NCI-H146 treated with DMSO at 0.1 percent for 48 hours (cell line): ENCODE results near the gene MYMX.
"Not testable (repeated sequence)": the region's sequence is repeated elsewhere in the genome, so short reads cannot be mapped to it uniquely, and the experiment has no call there.

Experiments
- DNase-seq: peaks from one replicate; lab custom pipeline; 2025; ENCODE audit not compliant: unreplicated experiment; lab: John Stamatoyannopoulos, UW

MYMX gene

DNA sequence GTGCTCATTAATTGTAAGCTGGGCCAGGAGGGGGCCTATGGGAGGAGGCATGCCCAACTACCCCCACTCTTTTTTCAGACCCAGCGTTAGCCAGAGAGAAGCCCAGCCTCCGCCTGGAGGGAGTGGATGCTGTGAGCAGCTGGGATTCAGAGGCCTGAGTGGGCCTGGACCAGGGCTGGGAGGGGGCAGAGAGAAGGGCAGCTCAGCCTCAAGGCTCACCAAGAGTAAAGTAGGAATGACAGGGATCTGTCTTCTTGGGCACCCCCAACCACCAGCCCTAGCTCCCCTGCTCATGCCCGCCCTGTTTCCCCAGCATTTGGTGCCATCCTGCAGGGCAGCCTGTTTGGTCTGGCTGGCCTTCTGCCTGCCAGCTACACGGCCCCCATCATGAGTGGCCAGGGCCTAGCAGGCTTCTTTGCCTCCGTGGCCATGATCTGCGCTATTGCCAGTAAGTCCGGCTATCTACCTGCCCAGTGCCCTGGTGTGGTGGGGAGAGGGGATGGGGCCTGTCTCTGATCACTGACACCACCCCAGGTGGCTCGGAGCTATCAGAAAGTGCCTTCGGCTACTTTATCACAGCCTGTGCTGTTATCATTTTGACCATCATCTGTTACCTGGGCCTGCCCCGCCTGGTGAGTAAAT is 13.4 kb downstream of the MYMX start:
- DNase-seq: no peak

DNA sequence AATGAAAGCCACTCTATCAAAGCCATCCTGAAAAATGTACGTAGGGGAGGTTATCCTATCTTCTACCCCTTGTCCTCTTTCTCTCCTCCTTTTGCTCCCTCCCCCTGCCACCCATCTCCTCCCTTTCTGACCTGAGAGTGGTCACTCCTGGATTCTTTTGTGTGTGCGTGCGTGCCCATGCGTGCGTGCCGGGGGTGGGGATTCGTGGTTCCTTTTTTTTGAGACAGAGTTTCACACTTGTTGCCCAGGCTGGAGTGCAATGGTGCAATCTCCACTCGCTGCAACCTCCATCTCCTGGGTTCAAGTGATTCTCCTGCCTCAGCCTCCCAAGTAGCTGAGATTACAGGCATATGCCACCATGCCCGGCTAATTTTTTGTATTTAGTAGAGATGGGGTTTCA is 14.7 kb downstream of the MYMX start:
- DNase-seq: not testable (repeated sequence)

DNA sequence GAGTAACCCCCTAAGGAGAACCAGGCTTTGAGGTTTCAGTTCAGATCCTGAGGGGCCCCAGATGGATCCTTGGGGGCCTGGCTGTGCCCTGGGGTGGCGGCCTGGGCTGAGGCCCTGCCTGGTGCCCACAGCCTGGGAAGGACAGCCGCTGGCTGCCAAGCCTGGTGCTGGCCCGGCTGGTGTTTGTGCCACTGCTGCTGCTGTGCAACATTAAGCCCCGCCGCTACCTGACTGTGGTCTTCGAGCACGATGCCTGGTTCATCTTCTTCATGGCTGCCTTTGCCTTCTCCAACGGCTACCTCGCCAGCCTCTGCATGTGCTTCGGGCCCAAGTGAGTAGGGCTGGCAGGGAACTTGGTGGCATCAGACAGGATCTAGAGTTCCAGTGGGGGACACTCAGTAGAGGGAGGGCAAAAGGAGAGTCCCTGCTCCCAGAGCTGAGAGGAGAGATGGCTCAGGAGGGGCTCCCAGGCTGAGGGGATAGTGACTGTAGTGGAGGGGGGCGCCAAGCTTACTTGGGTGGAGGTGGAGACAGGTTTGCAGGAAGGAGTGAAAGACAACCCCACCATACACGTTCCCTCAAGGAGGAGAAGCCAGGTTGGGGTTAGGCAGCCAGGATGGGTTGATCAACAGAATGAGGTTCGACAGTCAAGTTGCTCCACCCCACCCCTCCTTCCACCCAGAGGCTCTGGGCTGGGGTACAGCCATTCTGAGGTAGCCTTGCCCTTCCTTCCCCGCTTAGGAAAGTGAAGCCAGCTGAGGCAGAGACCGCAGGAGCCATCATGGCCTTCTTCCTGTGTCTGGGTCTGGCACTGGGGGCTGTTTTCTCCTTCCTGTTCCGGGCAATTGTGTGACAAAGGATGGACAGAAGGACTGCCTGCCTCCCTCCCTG is 16.2 kb downstream of the MYMX start:
- DNase-seq: no peak

DNA sequence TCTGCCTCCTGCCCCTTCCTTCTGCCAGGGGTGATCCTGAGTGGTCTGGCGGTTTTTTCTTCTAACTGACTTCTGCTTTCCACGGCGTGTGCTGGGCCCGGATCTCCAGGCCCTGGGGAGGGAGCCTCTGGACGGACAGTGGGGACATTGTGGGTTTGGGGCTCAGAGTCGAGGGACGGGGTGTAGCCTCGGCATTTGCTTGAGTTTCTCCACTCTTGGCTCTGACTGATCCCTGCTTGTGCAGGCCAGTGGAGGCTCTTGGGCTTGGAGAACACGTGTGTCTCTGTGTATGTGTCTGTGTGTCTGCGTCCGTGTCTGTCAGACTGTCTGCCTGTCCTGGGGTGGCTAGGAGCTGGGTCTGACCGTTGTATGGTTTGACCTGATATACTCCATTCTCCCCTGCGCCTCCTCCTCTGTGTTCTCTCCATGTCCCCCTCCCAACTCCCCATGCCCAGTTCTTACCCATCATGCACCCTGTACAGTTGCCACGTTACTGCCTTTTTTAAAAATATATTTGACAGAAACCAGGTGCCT is 16.9 kb downstream of the MYMX start:
- no peak for DNase-seq

DNA sequence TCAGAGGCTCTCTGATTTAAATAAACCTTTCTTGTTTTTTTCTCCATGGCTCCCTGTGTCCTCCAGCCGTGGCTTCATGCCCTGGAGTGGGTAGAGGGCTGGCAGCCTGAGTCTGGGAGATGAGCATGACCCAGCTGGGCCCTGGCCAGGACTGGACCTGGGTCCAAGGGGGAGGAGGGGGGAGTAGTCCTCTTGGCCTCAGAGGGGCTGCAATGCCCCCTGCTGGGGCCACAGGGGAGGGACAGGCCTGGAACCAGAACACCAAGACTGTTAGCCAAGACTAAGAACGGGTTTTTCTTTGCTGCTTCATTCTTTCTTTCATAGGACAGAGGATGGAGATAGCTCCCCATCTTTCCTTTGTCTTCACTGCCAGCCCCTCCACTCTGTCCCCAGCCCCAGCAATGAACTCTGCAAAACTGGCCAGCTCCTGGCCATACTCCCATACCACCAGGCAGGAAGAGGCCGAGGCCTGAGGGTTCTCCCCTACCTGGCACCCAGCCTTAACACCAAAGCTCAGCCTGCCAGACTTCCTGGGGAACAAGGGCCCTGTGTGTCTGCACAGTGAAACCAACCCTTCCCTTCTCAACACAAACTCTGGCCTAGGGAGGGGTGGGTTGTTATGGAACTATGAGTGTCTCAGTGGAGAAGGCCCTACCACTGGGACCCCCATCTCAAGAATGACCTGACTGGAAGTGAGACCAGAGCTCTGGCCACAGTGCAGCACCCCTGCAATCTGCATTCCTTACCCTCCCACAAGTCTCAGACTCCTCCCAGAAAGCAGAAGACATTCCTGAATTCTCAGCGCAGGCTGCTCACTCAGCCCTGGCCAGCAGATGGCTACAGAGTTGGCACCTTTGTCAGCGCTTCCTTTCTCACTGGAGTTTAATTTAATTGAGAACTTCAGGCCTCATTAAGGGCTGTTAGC is 17.6 kb downstream of the MYMX start:
- no peak for DNase-seq

DNA sequence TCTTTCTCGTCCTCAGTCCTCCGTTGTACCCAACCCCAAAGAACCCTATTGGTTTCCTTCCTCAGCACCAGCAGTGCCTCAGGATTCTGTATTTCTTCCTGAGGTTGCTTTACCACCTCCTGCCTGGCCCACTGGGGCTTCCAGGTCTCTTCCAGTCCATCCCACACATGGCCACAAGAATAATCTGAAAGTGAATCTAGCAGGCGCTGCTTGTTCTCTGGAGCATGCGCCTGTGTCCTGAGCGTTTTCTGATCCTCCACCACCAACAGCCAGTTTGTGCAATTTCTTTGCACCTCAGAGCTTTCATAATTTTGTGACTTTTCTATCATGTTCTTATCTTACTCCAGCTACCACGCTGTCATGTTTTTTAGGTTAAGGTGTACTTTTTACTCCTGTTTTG is 18.5 kb downstream of the MYMX start:
- DNase-seq: no peak

DNA sequence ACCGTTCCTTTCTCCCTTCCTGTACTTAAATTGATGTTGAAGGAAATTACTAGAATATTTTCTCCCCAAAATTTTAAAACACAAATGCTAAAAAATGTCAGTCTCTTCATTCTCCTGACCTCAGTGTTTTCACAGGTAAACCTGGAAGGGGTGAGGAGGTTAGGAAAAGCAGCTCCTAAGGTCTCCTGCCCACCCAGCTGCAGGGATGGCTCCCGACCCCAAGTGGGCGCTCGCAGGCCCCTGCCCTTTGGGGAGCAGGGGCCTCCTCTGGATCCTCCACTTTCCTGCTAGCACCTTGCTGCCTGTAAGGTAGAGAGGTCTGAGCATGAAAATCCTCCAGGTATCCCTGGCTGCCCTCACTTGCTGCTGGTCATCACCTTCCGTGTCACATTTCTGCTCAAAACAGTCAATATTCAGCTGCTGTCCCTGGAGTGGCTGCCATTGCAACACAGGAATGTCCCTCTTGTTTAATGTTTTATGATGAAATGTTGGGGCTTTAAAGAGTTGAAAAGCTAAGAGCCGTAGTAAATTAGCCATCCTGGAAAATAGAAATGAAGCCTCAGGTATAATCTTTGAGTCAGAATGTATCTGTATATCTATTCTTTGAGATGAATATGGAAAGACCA is 19.3 kb downstream of the MYMX start:
- no peak for DNase-seq

DNA sequence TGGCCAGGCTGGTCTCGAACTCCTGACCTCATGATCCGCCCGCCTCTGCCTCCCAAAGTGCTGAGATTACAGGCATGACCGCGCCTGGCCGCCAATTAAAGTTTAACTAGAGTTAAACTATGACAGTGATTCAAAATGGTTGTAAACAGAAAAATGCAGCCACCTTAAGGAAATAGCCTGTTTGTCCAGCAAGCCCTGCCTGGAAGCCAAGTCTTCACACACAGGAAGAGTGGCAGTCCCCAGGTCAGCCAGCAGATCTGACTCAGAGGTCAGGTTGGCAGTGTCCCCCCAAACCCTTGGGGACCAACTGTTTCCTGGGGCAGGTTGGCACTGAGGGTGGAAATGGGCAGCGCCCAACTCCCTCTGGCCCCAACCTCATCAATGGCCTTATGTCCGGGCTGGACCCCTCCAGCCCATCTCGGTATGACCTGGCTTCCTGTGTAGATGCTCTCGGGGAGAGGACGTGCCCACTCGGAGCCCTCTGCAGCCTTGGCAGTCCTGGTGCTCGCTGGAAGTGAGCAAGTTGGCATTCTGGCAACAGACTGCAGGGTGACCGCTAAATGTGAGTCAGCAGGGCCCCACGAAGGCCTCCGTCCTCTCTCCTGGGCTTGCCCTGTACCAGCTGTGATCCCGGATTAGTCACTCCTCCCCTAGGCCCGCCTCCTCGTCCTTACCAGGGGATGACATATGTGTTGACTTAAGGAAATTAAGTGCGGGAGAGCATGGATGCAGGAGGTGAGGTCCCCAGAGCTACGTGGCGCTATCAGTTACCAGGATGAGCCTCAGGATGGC is 20.5 kb downstream of the MYMX start:
- peak; percentile 96 for DNase-seq

DNA sequence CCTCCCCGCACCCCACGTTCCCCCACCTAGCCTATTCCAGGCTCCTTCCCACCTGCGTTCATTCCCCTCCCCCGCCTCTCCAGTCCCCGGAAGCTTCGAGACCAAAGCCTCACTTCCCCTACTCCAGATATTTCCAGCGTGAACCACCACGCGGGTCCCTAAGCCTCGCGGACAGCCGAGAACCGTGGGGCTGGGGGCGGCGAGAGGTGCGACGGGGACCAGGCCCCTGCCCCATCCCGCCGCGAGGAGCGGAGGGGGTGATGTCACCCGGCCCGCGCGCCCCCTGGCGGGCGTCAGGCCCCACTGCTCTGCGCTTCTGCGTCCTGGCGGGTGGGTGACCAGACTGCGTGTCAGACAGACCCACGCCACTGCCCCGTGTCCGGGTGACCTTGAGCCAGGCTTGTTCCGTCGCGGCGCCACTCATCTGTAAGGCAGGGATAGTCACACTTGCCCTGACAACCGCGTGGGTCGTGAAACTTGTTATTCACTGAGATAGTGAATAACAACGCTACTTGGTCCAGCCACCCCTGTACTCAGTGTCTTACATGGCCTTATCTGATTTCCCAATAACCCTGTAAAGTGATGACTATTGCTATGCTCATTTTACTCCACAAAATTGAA is 21.2 kb downstream of the MYMX start:
- DNase-seq: peak; percentile 76

DNA sequence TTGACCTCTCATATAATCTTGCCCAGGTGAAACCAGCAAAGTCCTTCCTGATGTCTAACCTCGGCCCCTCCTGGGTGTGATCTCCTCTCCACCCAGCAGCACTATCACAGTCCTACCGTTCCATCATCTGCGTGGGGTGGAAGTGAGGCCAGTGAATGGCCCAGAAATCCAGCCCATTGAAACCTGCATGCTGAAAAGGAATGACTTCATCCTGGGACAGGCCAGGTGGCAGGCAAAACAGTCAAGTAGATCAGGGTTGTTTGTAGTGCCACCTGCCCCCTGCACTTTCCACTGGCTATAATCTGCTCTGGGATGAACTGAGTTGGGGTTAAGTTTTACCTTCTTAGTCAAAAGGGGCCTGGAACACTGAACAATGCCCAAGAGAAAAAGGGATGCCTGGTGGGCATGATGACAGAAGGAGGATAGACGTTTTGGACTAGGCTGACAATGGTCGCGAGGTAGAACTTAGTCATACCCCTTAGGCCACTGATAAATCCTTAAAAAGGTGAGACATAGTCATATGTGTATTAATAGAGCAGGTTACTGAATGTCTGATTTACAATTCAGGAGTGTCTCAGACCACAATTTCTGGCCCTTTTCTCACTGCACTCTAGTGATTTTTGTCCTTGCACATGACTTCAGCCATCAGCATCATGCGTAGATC is 22.1 kb downstream of the MYMX start:
- no peak for DNase-seq

DNA sequence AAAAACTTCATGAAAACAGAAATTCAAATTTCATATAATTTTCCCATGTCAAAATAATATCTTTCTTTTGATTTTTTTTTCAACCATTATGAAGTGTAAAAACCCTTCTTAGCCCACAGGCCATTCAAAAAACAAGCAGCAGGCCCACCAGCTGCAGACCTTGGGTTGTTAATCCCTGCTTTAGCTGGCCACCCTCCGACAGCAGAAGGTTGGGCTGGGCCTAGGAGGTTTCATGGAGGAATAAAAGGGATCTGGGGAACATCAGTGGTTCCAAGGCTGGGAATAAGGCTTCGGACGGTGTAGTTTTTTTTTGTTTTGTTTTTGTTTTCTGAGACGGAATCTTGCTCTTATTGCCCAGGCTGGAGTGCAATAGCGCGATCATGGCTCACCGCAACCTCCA is 26.6 kb downstream of the MYMX start:
- DNase-seq: no peak

DNA sequence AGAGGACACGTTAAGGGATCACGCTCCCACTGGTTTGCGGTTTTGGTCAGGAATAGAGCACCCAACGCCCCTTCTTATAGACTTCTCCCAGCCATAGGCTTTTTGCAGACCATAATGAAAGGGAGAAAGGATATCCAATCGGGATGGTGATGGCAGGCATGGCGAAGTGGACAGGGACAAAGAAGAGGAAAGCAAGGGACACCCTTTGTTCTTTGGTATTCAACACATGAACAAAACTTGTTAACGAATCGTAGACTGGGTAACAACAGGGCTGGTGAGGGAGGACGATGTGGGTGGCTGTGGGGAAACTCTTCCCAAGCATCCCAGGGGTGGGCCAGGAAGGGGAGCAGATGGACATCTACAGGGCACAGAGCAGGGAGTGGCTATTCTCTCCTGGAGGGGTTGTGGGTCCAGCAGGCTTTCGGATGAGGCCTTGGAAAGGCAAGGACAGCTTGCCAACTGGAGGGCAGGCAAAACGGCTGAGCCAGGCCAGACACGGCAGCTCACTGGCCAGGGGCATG is 28.7 kb downstream of the MYMX start:
- DNase-seq: no peak

DNA sequence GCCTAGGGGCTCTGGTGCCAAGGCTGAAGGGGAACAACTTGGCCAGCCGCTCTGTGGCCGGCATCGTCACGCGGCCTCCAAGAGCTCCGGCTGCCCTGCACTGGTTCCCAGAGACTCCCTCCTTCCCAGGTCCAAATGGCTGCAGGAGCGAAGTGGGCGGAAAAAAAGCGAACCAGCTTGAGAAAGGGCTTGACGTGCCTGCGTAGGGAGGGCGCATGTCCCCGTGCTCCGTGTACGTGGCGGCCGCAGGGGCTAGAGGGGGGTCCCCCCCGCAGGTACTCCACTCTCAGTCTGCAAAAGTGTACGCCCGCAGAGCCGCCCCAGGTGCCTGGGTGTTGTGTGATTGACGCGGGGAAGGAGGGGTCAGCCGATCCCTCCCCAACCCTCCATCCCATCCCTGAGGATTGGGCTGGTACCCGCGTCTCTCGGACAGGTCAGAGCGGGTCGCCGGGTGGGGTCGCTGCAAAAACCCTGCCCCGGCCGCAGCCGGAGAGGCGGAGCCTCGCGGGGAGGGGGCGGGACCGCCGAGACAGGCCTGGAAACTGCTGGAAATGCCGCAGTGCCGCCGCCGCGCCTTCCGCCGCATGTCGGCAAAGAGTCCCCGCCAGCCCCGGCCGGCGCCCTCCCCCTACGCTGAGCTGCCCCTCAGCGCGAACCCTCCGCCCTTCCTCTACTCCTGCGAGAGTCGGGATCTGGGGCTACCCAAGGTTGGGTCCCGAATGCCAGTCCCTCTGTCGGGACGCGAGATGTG is 29.4 kb downstream of the MYMX start:
- DNase-seq: peak; percentile 90

DNA sequence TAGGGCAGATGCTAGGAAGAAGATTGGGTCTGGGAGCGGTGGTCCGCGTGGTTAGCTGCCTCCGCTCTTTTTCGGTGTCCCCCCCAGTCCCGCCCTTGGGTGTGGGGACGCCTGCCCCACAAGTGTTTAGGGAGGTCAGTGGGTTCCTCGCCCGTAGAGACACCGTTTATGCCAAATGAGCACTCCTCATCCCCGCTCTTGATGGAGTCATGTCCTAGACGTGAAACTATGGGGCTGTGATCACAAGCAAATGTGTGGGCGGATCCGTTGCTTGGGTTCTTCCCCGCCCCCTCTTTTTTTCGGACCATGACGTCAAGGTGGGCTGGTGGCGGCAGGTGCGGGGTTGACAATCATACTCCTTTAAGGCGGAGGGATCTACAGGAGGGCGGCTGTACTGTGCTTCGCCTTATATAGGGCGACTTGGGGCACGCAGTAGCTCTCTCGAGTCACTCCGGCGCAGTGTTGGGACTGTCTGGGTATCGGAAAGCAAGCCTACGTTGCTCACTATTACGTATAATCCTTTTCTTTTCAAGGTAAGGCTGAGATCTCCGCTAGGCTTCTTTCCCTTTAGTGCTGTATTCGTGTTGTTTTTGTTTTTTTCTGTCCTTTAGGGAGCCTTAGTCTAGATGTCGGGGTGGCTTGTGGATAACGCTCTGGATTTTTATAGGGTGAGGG is 30.1 kb downstream of the MYMX start, which contains the start of gene HSP90AB1:
HSP90AB1 (plus strand) TSS at position 439 of the 675 bp plus-strand sequence. CDS start 1,529 bp downstream, outside the sequence.
- peak; percentile 98 for DNase-seq

DNA sequence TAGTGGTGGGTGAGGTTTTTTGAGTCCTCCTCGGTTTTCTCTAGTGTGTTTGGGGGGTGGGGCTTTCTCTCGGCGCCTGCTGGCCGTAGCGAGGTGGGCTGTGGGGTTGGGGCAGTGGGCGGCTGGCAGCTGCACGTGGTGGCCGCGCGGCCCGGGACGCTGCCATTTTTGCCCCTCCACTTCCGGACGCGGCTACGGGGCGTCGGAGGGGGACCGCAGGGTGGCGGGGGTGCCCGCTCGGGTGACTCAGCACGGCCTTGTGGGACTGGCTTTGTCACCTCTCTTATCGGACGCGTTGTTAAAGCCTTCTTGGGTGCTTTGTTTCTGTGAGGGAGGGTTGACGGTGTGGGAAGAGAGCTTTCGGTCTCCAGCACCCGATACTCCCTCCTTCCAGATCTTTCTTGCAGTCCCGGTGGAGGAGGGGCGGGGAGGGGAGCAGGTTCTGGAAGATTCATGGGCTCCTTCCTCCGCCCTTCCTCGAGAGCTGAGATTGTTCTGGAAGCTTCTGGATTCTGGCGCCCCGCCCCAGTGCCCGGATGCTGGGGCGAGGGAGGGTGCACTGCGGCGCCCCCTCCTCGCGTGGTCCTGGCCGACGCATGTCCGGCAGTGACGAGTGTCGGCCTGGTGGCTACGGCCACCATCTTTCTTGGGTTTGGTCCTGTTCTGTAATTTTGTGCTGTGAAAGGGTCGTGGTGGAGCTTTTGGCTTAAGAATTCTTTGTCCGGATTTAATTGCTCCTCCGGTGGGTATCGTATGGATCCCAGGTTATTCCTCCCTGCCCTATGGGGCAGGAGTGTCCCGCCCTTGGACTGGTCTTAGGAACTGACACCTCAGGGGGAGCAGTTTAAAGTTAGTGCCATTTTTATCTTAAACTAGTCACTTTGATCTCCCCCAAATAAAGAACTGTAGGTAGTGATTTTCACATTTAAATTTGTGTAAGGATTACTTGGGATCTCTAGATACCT is 30.9 kb downstream of the MYMX start:
- DNase-seq: peak; percentile 52

DNA sequence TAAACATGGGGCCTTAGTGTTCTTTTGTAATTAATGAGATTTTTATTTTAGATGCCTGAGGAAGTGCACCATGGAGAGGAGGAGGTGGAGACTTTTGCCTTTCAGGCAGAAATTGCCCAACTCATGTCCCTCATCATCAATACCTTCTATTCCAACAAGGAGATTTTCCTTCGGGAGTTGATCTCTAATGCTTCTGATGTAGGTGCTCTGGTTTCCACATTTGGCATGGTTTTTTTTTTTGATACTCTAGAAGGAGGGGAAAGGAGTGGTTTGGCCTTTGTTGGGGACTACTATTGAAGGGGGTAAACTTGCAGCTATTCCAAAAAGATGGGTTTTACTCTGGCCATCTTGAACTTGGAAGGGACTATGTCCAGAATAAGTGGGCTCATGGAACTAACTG is 31.9 kb downstream of the MYMX start:
- DNase-seq: no peak
